Stimulated activated CD4-positive, alpha-beta T cell treated with anti-CD3 and anti-CD28 coated beads, Interleukin-4, amount 100 ng/mL, for 24 hours (primary cell): Measurements from ENCODE around the gene GLRB.
"Not testable (repeated sequence)": the region's sequence is repeated elsewhere in the genome, so short reads cannot be mapped to it uniquely, and the experiment has no call there.

Experiments used
- DNase-seq: peaks from one replicate; pipeline ENCODE4 v3.0.0-alpha.2; 2020

Gene GLRB

GRCh38 chr4:157141976-157142375 lies 66.0 kb downstream of the GLRB start:
- no peak for DNase-seq

- no peak for DNase-seq
Observed at GRCh38 chr4:157143369-157143768, 67.4 kb downstream of the GLRB start.

- no peak for DNase-seq
Observed at GRCh38 chr4:157151711-157152110, 75.8 kb downstream of the GLRB start.

GRCh38 chr4:157165935-157166610 lies 90.1 kb downstream of the GLRB start:
- no peak for DNase-seq

GRCh38 chr4:157170321-157170720 lies 94.4 kb downstream of the GLRB start:
- no peak for DNase-seq

GRCh38 chr4:157172011-157172410 lies 96.1 kb downstream of the GLRB start:
- DNase-seq: no peak

GRCh38 chr4:157180268-157180667 lies 104.3 kb downstream of the GLRB start:
- not testable (repeated sequence) for DNase-seq

GRCh38 chr4:157184300-157184699 lies 108.3 kb downstream of the GLRB start:
- DNase-seq: no peak

- no peak for DNase-seq
Observed at GRCh38 chr4:157185363-157185762, 109.4 kb downstream of the GLRB start.

- no peak for DNase-seq
Observed at GRCh38 chr4:157195374-157195773, 119.4 kb downstream of the GLRB start.

- no peak for DNase-seq
Observed at GRCh38 chr4:157196046-157196445, 120.1 kb downstream of the GLRB start.

GRCh38 chr4:157204634-157205244 lies 128.8 kb downstream of the GLRB start:
- DNase-seq: no peak

GRCh38 chr4:157217708-157218107 lies 141.8 kb downstream of the GLRB start:
- no peak for DNase-seq

- DNase-seq: no peak
Observed at GRCh38 chr4:157219711-157220370, 143.9 kb downstream of the GLRB start.

- no peak for DNase-seq
Observed at GRCh38 chr4:157220371-157220881, 144.5 kb downstream of the GLRB start, which contains the start of gene GRIA2. GRIA2 (plus strand) TSS chr4:157220728; CDS start chr4:157221043, 315 bp downstream.

GRCh38 chr4:157221426-157221894 lies 145.5 kb downstream of the GLRB start:
- DNase-seq: no peak
